CD4-positive, alpha-beta T cell treated with Interleukin-1 beta for 1 hour (primary cell): ENCODE results near the gene TIMM13.
"Not testable (repeated sequence)": the region's sequence is repeated elsewhere in the genome, so short reads cannot be mapped to it uniquely, and the experiment has no call there.

Source experiments
- DNase-seq, 2 donors: peaks; one replicate each; pipeline ENCODE4 v3.0.0-alpha.2; 2020 to 2022

TIMM13 gene

GRCh38 chr19:2427429-2428320 lies at the start of gene TIMM13:
TSS of gene TIMM13 (minus strand) at chr19:2427586. CDS start at chr19:2427533, 53 bp downstream.
- peak; percentile 95 to 96 for DNase-seq

DNA sequence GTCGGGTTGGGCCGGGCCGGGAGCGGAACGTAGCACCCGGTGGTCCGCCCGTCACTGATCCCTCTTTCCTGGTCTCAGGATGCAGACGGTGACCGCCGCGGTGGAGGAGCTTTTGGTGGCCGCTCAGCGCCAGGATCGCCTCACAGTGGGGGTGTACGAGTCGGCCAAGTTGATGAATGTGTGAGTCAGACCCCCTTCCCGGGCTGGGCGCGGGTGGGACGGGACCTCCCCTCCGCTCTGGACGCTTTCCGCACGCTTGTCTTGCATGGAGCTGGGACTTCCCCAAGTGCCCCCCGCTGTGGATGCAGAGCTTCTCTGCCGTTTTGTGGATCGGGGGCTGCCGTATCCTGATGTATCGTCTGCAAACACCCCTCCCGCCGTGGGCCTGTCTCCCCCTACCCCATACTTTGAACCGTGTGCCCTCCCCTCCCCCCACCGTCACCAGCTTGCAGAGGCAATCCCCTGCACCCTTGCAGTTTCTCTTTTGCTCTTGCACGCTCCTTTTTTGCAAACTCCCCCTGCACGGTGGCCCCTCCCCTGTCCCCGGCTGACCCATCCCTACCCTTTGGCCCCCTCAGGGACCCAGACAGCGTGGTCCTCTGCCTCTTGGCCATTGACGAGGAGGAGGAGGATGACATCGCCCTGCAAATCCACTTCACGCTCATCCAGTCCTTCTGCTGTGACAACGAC lies 49.2 kb upstream of the TIMM13 start:
- DNase-seq, result peak; percentile 55 to 60

DNA sequence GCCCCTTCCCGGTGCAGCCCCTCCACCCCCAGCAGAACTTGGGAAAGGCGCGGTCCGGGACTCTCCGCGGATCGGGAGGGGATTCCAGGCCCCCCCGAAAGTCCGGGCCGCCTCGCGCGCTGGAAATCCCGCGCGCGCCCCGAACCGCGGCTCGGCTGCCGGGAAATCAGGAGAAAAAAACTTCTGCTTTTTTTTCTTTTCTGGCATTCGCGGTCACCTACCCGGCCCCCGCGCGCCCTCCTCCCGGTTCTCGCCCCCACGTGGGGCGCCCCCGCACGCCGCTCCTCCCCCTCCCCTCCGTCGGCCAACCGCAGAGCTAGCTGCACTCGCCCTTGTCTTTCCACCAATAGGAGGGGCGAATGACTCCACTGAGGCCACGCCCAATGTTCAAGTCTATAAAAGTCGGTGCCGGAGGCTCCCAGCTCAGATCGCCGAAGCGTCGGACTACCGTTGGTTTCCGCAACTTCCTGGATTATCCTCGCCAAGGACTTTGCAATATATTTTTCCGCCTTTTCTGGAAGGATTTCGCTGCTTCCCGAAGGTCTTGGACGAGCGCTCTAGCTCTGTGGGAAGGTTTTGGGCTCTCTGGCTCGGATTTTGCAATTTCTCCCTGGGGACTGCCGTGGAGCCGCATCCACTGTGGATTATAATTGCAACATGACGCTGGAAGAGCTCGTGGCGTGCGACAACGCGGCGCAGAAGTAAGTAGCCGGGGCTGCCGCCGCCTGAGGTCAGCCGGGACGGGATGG lies 48.5 kb upstream of the TIMM13 start, which contains the start of gene GADD45B:
Gene GADD45B, plus strand, starts transcription at position 426 of the 749 bp plus-strand sequence. Its CDS starts 232 bp downstream, at position 658.
- DNase-seq, result peak; percentile 97 to 98

GRCh38 chr19:2475018-2475701 lies 47.8 kb upstream of the TIMM13 start:
- DNase-seq, result peak; percentile 45 to 53

DNA sequence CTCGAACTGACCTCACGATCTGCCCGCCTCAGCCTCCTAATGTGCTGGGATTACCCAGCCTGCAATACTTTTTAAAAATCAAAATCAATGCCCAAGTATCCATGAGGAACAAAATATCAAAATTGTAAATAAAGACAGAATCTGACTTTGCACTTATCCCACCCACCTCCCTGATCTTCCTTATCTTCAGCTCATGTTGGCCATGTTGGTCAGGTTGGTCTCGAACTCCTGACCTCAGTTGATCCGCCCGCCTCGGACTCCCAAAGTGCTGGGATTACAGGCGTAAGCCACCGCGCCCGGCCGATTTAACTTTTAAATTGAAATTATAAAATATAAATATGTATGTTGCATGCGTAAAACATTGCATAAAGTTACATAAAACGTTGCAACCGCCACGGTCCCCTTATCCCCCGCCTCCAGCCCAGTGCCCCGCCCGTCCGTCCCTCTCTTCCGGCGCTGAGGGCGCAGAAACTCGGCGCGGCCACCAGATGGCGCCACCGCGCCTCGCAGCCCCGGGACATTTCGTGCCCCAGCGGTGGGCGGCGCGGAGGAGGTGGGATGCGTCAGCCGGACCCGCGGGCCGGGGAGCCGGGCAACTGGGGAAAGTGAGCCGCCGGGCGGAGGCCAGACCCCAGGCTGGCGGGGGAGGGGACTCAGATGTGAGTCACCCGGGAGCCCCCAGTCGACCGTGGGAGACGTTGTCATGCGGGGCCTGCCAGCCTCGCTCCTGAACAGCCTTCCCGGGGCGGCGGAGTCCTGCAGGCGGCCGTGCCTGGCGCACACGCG lies 47.0 kb upstream of the TIMM13 start:
- DNase-seq, result peak; percentile 87

DNA sequence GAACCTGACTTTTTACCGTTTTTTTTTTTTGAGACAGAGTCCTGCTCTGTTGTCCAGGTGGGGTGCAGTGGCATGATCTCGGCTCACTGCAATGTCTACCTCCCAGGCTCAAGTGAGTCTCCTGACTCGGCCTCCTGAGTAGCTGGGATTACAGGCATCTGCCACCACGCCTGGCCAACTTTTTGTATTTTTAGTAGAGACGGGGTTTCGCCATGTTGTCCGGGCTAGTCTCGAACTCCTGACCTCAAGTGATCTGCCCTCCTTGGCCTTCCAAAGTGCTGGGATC lies 42.5 kb upstream of the TIMM13 start:
- not testable (repeated sequence) for DNase-seq

DNA sequence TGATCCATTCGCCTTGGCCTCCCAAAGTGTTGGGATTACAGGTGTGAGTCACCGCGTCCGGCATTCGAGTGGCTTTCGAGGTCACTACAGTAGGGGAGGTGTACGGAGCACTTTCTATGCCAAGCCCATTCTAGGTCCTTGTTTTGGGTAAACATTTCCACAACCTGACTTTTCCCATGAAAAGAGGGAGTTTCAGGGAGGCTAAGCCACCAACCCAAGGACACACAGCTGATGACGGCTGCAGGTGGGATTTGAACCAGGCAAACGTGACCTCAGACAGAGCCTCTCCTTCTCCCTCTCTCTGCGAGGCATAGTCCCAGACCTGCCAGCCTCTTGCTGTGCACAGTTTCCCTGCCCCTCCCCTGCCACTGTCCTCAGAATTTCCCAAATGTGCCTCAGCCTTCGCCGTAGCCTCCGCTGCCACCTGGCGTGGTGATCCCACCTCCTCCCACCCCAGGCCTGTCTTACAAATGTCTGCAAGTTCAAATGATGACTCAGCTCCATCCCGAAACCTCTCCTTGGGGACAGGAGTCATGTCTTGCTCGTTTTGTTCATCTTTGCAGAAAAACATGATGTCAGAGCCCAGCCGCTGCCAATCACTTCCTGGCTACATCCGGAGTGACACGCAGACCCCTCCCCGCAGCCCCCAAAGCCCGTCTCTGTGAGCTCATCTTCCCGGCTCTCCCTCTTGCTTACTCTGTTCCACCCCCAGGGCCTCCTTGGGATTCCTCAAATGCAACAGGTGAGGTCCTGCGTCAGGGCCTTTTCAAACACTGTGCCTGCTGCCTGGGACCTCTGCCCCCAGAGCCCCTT lies 41.9 kb upstream of the TIMM13 start:
- peak in 1 of 2 donors; percentile 19 for DNase-seq

GRCh38 chr19:2468596-2468995 lies 41.2 kb upstream of the TIMM13 start:
- DNase-seq, result no peak

GRCh38 chr19:2464389-2464788 lies 37.0 kb upstream of the TIMM13 start:
- DNase-seq, result no peak

DNA sequence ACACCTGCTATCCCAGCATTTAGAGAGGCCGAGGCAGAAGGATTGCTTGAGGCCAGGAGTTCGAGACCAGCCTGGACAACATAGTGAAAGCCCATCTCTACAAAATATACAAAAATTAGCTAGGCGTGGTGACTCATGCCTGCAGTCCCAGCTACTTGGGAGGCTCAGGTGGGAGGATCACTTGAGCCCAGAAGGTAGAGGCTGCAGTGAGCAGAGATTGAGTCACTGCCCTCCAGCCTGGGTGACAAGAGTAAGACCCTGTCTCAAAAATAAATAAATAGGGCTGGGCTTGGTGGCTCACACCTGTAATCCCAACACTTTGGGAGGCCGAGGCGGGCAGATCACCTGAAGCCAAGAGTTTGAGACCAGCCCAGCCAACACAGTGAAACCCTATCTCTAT lies 36.3 kb upstream of the TIMM13 start:
- not testable (repeated sequence) for DNase-seq

- DNase-seq, result no peak
These were observed 35.4 kb upstream of the TIMM13 start for GRCh38 chr19:2462635-2463421.

DNA sequence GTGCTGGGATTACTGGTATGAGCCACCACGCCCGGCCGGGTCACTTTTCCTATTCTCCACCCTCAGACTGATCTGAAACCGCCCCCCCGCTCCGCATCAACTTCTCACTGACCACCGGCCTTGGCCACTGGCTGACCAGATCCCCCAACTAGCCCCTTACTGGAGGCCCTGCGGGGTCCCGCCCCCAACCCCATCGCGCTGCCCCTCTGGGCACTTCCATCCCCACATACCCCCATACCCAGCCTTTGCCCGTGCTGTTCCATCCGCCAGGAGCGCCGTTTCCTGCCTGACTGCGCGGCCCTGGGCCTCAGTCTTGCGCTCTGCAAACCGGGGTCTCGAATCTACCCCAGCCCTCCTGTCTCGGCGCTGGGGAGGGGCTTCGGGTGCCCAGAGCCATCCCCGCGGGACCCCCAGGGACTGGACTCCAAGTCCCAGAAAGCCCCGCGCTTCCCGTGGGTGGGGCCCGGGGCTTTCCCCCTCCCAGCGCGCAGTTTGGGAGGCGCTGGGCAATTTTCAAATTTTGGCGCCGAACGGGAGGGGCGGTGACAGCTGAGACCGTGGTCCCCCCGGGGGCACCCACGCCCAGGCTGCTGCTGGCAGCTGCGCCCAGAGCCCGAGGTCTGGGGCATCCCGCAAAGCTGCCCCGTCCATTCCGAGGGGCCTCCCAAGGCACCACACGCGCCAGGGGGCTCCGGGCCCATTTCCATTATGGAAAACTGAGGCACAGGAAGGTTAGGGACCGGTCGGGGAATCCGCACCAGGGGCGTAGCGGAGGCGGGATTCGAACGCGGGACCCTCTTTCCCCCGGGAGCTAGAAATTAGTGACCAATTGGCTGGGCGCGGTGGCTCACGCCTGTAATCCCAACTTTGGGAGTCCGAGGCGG lies 34.6 kb upstream of the TIMM13 start:
- DNase-seq, result peak; percentile 50 to 63

GRCh38 chr19:2460245-2460644 lies 32.9 kb upstream of the TIMM13 start:
- no peak for DNase-seq

DNA sequence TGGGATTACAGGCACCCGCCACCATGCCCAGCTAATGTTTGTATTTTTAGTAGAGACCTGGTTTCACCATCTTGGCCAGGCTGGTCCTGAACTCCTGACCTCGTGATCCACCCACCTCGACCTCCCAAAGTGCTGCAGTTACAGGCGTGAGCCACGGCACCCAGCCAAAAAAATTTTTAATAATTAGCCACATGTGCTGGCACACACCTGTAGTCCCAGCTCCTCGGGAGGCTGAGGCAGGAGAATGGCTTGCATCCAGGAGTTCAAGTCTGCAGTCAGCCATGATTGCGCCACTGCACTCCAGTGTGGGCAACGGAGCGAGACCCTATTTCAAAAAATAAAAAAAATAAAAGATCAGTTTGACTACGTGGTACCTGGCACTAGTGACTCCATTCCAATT lies 31.4 kb upstream of the TIMM13 start:
- DNase-seq, result not testable (repeated sequence)

- DNase-seq, result no peak
These were observed 30.7 kb upstream of the TIMM13 start for GRCh38 chr19:2458054-2458453.

DNA sequence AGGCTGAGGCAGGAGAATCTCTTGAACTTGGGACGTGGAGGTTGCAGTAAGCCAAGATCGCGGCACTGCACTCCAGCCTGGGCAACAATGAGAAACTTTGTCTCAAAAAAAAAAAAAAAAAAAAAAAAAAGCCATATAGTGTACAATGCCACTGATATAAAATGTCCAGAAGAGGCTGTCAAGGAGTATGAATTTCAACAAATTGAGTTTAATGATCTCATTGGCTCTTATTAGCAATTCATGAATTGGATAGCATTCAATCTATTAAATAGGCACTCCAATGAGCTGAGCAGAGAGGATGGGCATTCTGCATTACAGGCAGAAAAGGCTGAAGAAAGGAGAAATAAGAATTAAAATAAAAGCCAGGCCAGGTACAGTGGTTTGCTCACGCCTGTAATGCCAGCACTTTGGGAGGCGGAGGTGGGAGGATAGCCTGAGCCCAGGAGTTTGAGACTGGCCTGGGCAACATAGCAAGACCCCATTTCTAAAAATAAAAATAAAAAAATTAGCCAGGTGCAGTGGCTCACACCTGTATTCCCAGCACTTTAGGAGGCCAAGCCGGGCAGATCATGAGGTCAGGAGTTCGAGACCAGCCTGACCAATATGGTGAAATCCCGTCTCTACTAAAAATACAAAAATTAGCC lies 30.1 kb upstream of the TIMM13 start:
- DNase-seq, result no peak

GRCh38 chr19:2455851-2456570 lies 28.6 kb upstream of the TIMM13 start:
- DNase-seq, result peak; percentile 59 to 63
